ENCODE measurements around the gene SNX33.
A peak's percentile ranks its signal among the peaks of the same experiment; 100 is the strongest.

SNX33 gene

GRCh38 chr15:75637245-75638009, 10.3 kb upstream of the SNX33 start:
- H3K27ac ChIP-seq (replicated peaks), result no peak overlapping the region
- TF ChIP-seq, protein P1, sequence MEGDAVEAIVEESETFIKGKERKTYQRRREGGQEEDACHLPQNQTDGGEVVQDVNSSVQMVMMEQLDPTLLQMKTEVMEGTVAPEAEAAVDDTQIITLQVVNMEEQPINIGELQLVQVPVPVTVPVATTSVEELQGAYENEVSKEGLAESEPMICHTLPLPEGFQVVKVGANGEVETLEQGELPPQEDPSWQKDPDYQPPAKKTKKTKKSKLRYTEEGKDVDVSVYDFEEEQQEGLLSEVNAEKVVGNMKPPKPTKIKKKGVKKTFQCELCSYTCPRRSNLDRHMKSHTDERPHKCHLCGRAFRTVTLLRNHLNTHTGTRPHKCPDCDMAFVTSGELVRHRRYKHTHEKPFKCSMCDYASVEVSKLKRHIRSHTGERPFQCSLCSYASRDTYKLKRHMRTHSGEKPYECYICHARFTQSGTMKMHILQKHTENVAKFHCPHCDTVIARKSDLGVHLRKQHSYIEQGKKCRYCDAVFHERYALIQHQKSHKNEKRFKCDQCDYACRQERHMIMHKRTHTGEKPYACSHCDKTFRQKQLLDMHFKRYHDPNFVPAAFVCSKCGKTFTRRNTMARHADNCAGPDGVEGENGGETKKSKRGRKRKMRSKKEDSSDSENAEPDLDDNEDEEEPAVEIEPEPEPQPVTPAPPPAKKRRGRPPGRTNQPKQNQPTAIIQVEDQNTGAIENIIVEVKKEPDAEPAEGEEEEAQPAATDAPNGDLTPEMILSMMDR (IDR thresholded peaks at IDR 0.05; ENCODE audit: insufficient read depth, low read length), result no peak
- TF ChIP-seq SPI1 (IDR thresholded peaks at IDR 0.05; ENCODE audit: borderline replicate concordance, low read depth) (no peak), GABPA (IDR thresholded peaks at IDR 0.05; ENCODE audit: low read depth) (no peak), REST (IDR thresholded peaks at IDR 0.05; ENCODE audit: insufficient replicate concordance, low read depth) (no peak), POLR2AphosphoS5 (IDR thresholded peaks at IDR 0.05; ENCODE audit: low read depth) (no peak)
- H3K27me3 ChIP-seq (ENCODE audit: insufficient read depth, poor library complexity, severe bottlenecking), result no peaks in the 10 kb centered on the region
- DNase-seq (ENCODE audit: low read depth in 1 of 2, low spot score in 1 of 2), result no peak
- H3K4me3 ChIP-seq (replicated peaks; ENCODE audit: insufficient read depth, low read length), result peak overlapping the region; percentile 68

DNA sequence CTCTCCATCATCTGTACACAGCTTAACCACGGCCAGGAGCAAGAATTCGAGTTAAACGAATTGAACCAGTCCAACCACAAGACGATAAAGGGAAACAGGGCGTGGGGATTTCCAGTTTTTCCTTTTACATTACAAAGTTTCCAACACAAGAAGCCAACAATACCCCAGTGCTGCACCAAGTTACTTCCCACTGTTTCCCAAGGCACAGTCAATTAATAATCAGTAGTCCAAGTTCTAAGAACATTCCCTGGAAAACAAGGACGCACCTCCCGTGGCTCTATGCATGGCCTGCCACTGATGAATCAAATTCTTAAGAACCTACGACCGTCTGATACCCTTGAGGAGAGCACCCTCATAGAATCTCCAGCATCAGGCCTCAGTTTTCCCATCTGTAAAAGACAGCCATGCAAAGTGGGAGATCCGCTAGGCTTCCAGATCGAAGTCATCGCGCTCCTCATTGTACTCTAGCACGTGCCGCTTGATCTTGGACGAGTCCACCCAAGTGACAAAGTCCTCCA, 8.5 kb upstream of the SNX33 start:
- H3K27me3 ChIP-seq (ENCODE audit: insufficient read depth, poor library complexity, severe bottlenecking), result no peaks in the 10 kb centered on the region
- H3K4me3 ChIP-seq (replicated peaks; ENCODE audit: insufficient read depth, low read length), result peak overlapping the region; percentile 68
- peak overlapping the region; percentile 96 for H3K27ac ChIP-seq (replicated peaks)
- DNase-seq (ENCODE audit: low read depth in 1 of 2, low spot score in 1 of 2), result no peak
- TF ChIP-seq SPI1 (IDR thresholded peaks at IDR 0.05; ENCODE audit: borderline replicate concordance, low read depth), result no peak
- no peak for TF ChIP-seq GABPA (IDR thresholded peaks at IDR 0.05; ENCODE audit: low read depth)
- no peak for TF ChIP-seq REST (IDR thresholded peaks at IDR 0.05; ENCODE audit: insufficient replicate concordance, low read depth)
- TF ChIP-seq, protein P1 (IDR thresholded peaks at IDR 0.05; ENCODE audit: insufficient read depth, low read length), result no peak

- Histone ChIP-seq H3K27me3 (ENCODE audit: insufficient read depth, poor library complexity, severe bottlenecking) (no peaks in the 10 kb centered on the region), H3K27ac (replicated peaks) (peak within 1 kb of the TSS; percentile 96), H3K4me3 (replicated peaks; ENCODE audit: insufficient read depth, low read length) (peak within 1 kb of the TSS; percentile 68)
- DNase-seq (ENCODE audit: low read depth in 1 of 2, low spot score in 1 of 2), result peak; percentile 95 to 98
- peak; percentile 57; the same call in 1 of the 2 replicates for TF ChIP-seq SPI1 (IDR thresholded peaks at IDR 0.05; ENCODE audit: borderline replicate concordance, low read depth)
- peak; percentile 98 for TF ChIP-seq POLR2AphosphoS5 (IDR thresholded peaks at IDR 0.05; ENCODE audit: low read depth)
- TF ChIP-seq, protein P1 (IDR thresholded peaks at IDR 0.05; ENCODE audit: insufficient read depth, low read length), result no peak
- no peak for TF ChIP-seq GABPA (IDR thresholded peaks at IDR 0.05; ENCODE audit: low read depth)
- peak; percentile 58 for TF ChIP-seq REST (IDR thresholded peaks at IDR 0.05; ENCODE audit: insufficient replicate concordance, low read depth)
These were observed 7.8 kb upstream of the SNX33 start, which contains the start of gene IMP3 for GRCh38 chr15:75639709-75640482. IMP3 (minus strand) TSS chr15:75640224; CDS start chr15:75640168, 56 bp downstream.
